PC-9 (cell line): Measurements from ENCODE around the gene EID1.

Experiments used
- EZH2 ChIP-seq: fragments of 200-600 bp; sonication (generic); IDR thresholded peaks from 2 replicates; pipeline ENCODE4 v1.8.0; 2017; ENCODE audit warnings: antibody characterized with exemption, low read depth
- TF ChIP-seq, protein P1 (sequence below): fragments of 200-600 bp; sonication (generic); conservative IDR thresholded peaks from 2 replicates; pipeline ENCODE4 v1.6.1; 2017; ENCODE audit warnings: mixed run types, antibody characterized with exemption, mild to moderate bottlenecking, moderate library complexity

DNA sequence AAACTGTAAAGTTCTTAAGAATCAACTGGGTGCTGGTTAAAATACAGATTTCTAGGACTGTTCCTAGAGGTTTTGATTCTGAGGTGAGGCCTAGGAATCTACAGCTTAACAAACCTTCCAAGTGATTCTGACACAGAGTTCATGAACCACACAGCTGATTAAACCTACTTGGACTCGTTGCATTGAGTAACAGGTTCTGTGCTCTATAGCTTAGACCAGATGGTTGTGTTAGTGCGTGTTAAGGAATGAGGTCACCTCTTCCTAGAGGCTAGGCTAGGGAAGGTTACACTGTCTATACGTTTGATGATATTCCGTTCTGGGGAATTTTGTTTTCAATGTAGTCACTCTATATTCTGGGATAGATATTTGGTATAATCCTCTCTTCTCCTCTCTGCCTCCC, 21.9 kb downstream of the EID1 start:
- TF ChIP-seq, protein P1, sequence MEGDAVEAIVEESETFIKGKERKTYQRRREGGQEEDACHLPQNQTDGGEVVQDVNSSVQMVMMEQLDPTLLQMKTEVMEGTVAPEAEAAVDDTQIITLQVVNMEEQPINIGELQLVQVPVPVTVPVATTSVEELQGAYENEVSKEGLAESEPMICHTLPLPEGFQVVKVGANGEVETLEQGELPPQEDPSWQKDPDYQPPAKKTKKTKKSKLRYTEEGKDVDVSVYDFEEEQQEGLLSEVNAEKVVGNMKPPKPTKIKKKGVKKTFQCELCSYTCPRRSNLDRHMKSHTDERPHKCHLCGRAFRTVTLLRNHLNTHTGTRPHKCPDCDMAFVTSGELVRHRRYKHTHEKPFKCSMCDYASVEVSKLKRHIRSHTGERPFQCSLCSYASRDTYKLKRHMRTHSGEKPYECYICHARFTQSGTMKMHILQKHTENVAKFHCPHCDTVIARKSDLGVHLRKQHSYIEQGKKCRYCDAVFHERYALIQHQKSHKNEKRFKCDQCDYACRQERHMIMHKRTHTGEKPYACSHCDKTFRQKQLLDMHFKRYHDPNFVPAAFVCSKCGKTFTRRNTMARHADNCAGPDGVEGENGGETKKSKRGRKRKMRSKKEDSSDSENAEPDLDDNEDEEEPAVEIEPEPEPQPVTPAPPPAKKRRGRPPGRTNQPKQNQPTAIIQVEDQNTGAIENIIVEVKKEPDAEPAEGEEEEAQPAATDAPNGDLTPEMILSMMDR, result no peak
- TF ChIP-seq EZH2, result no peak
